Measurements from ENCODE around the gene PCDHAC1.

PCDHAC1 gene

DNA sequence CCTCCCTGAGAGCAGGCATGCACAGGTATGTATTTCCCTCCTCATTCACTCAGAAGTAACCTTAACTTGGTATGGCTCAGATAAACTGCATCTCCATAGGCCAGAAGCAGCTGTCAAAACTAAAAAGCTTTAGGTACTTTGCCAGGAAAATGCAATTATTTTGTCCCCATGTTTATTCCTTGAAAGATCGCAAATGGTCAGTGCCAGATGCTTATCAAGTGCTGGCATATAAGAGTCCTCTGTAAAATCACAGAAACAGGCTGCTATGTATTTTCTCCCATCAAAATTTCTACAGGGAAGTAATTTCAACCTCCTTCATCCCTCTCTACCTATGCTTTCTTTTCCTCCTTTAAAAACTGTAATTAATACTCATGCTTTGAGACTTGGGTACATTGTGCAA lies 52.9 kb downstream of the PCDHAC1 start:
- H3K27me3 ChIP-seq (ENCODE audit: insufficient read depth, low read length) = no peaks in the 10 kb centered on the region
- no peak overlapping the region for H3K4me3 ChIP-seq (ENCODE audit: low read length)
- H3K9me3 ChIP-seq (ENCODE audit: low read length) = no peaks in the 10 kb centered on the region

More for the DNA sequence above, 52.9 kb downstream of the PCDHAC1 start:
- no peaks in the 10 kb centered on the region for H3K4me1 ChIP-seq (ENCODE audit: insufficient read depth, low read length)
- H3K36me3 ChIP-seq (ENCODE audit: insufficient read depth, low read length) = peaks cover 10% of the 10 kb centered on the region
- no peak overlapping the region for H2AFZ ChIP-seq (ENCODE audit: low read depth, low read length)
